Ovary (tissue), 9 donors: ENCODE measurements around the gene SCGB1D1. TPM values are rescaled to one million over a fixed set of nuclear protein-coding genes. Genes with fewer than 3 reads are reported as not detected.

ENCODE experiments used
- DNase-seq, 5 donors: peaks; one replicate each; pipeline ENCODE4 v3.0.0-alpha.2; 2019 to 2020
- H3K27ac ChIP-seq, 2 donors: fragments of 200-600 bp; one replicate each; pipeline versions ENCODE4 v1.5.1 to v1.8.0; 2019 to 2022
- H3K27me3 ChIP-seq: fragments of 200-600 bp; one replicate; pipeline ENCODE4 v1.8.0; 2022
- H3K36me3 ChIP-seq: fragments of 200-600 bp; sonication (generic); one replicate; pipeline ENCODE4 v1.5.1; 2019
- H3K4me1 ChIP-seq: one replicate; pipeline ENCODE4 v1.8.1; 2013; ENCODE audit warnings: mild to moderate bottlenecking, moderate library complexity; ENCODE audit not compliant: insufficient read depth
- H3K4me3 ChIP-seq: fragments of 200-600 bp; sonication (generic); one replicate; pipeline ENCODE4 v1.5.1; 2017
- H3K9me3 ChIP-seq, 2 donors: fragments of 200-600 bp in 1 of 2; sonication (generic) in 1 of 2; one replicate each; pipeline versions ENCODE4 v1.5.1 to v1.8.1; 2013 to 2019; ENCODE audit warnings: mild to moderate bottlenecking in 1 of 2, moderate library complexity in 1 of 2
- EP300 ChIP-seq: sonication (generic); formaldehyde crosslinking; IDR thresholded peaks from one replicate; pipeline ENCODE4 v1.6.1; 2017; ENCODE audit warnings: antibody characterized with exemption
- POLR2A ChIP-seq: fragments of 450-650 bp; IDR thresholded peaks from one replicate; pipeline ENCODE4 v1.6.1; 2017; ENCODE audit warnings: antibody characterized with exemption, mild to moderate bottlenecking, moderate library complexity
- WGBS, 3 donors: extraction: QIAGEN DNeasy Blood & Tissue Kit in 1 of 3; methylation state at CpG; one replicate each; pipeline versions ENCODE4 v1.1.5 to v1.1.7; 2013 to 2017; 5-methylcytosine and 5-hydroxymethylcytosine counted together
- intact Hi-C, 4 donors: fragments of 100-400 bp; cut with DNase I; formaldehyde crosslinking; loops; one replicate each; pipeline versions ENCODE4 v1.11.0 to v1.15.1; 2022 to 2023
- polyA plus RNA-seq, 2 donors: library from polyadenylated mRNA; stranded (reverse); fragments of 200-250 nt in 1 of 2; fragments of 350-450 nt in 1 of 2; fragmentation: Illumina TruSeq in 1 of 2; extraction: RNeasy Lipid Tissue Mini Kit (QIAGEN cat#74804) in 1 of 2; gene quantifications; one replicate each; pipeline ENCODE4 v1.2.3, GENCODE V29; 2013 to 2014
- total RNA-seq, 7 donors: library from RNA; depleted of rRNA in 2 of 7; stranded (reverse); fragments of >200 nt in 2 of 7; fragmentation: NEBNext Ultra II Directional in 3 of 7; extraction: Animal tissue kit (Norgen Biotek cat#: 25700) in 3 of 7; gene quantifications; one replicate each; pipeline versions ENCODE4 v1.1.0 to v1.2.4, GENCODE V29; 2016 to 2023
- TF ChIP-seq, protein P1 (sequence below), 3 donors: fragments of 450-650 bp in 2 of 3; fragments of 200-600 bp in 1 of 3; IDR thresholded peaks; one replicate each; pipeline versions ENCODE4 v1.5.1 to v1.8.0; 2016 to 2022; ENCODE audit warnings: antibody characterized with exemption in 3 of 3, mild to moderate bottlenecking in 1 of 3
- donor health status: DM: no; HTN: no; CAD: no; lungs with moderate emphysema.
- donor health status: DM: no; HTN: no; CAD: no.
- donor health status: Bipolar disorder and iron deficiency.
- donor health status: DM: yes; HTN: yes; CAD: no.
- donor health status: DM: no; HTN: no; CAD: no.
- donor health status: DM: yes; HTN: yes; CAD: no.

SCGB1D1 gene
- total and polyA plus RNA-seq, 9 donors: not detected

- Histone ChIP-seq H3K27me3 (no peaks in the 10 kb centered on the region), H3K4me1 (no peaks in the 10 kb centered on the region), H3K27ac (no peak overlapping the region), H3K4me3 (no peak overlapping the region), H3K36me3 (no peaks in the 10 kb centered on the region), H3K9me3 (no peaks in the 10 kb centered on the region)
- WGBS, 3 donors: 91 to 98% (median 93%) methylated on average over 11 of the region's 11 CpGs
- no peak for DNase-seq
- TF ChIP-seq, protein P1, sequence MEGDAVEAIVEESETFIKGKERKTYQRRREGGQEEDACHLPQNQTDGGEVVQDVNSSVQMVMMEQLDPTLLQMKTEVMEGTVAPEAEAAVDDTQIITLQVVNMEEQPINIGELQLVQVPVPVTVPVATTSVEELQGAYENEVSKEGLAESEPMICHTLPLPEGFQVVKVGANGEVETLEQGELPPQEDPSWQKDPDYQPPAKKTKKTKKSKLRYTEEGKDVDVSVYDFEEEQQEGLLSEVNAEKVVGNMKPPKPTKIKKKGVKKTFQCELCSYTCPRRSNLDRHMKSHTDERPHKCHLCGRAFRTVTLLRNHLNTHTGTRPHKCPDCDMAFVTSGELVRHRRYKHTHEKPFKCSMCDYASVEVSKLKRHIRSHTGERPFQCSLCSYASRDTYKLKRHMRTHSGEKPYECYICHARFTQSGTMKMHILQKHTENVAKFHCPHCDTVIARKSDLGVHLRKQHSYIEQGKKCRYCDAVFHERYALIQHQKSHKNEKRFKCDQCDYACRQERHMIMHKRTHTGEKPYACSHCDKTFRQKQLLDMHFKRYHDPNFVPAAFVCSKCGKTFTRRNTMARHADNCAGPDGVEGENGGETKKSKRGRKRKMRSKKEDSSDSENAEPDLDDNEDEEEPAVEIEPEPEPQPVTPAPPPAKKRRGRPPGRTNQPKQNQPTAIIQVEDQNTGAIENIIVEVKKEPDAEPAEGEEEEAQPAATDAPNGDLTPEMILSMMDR (IDR thresholded peaks at IDR 0.05): no peak
- TF ChIP-seq POLR2A (no peak), EP300 (no peak)
- intact Hi-C loops: no loop called here
Measured at GRCh38 chr11:62145261-62145871, 44.6 kb upstream of the SCGB1D1 start.

DNA sequence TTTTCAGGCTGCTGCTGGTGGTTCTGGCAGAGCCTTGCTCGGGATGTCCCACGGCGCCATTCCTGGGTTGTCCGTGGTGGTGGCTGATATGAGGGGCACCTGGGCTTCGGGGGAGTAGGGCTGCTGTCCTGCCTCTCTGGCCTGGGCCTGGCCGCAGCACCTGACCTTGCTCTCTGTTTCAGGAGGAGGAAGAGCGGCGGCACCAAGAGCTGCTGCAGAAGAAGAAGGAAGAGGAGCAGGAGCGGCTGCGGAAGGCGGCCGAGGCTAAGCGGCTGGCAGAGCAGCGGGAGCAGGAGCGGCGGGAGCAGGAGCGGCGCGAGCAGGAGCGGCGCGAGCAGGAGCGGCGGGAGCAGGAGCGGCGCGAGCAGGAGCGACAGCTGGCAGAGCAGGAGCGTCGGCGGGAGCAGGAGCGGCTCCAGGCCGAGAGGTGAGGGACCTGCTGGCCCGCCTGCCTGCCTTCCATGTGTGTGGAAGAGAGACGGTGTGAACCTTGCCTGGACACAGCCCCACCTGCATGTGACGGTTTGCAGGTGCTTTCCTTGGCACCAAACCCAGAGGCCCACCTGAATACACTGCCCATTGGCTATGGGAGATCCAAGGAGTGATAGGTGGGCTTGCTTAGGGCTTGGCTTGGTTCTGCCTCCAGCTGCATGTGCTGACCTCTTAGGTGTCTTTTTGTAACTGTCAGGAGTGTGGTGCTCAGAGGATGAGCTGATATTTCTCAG is 43.4 kb upstream of the SCGB1D1 start:
- DNase-seq: no peak
- Histone ChIP-seq H3K9me3 (no peaks in the 10 kb centered on the region), H3K27ac (no peak overlapping the region), H3K27me3 (no peaks in the 10 kb centered on the region), H3K4me3 (no peak overlapping the region), H3K36me3 (no peaks in the 10 kb centered on the region), H3K4me1 (no peaks in the 10 kb centered on the region)
- TF ChIP-seq EP300: no peak
- TF ChIP-seq, protein P1 (IDR thresholded peaks at IDR 0.05): no peak
- TF ChIP-seq POLR2A: no peak
- intact Hi-C loops: no loop called here
- 91 to 95% (median 94%) methylated on average over 36 of the region's 36 CpGs for WGBS, 3 donors

GRCh38 chr11:62147545-62147944 is 42.5 kb upstream of the SCGB1D1 start:
- Histone ChIP-seq H3K36me3 (no peaks in the 10 kb centered on the region), H3K27me3 (no peaks in the 10 kb centered on the region), H3K4me3 (no peak overlapping the region), H3K9me3 (no peaks in the 10 kb centered on the region), H3K4me1 (no peaks in the 10 kb centered on the region), H3K27ac (no peak overlapping the region)
- DNase-seq: no peak
- no peak for TF ChIP-seq EP300
- TF ChIP-seq POLR2A: no peak
- TF ChIP-seq, protein P1 (IDR thresholded peaks at IDR 0.05): no peak
- WGBS, 3 donors: 88 to 92% (median 89%) methylated on average over 12 of the region's 12 CpGs
- intact Hi-C loops: no loop called here

- Histone ChIP-seq H3K27me3 (no peaks in the 10 kb centered on the region), H3K36me3 (no peaks in the 10 kb centered on the region), H3K4me1 (no peaks in the 10 kb centered on the region), H3K9me3 (no peaks in the 10 kb centered on the region), H3K27ac (no peak overlapping the region), H3K4me3 (no peak overlapping the region)
- WGBS, 3 donors: 86 to 95% (median 90%) methylated on average over 10 of the region's 10 CpGs
- intact Hi-C loops: no loop called here
- DNase-seq: no peak
- TF ChIP-seq, protein P1 (IDR thresholded peaks at IDR 0.05): no peak
- no peak for TF ChIP-seq POLR2A
- no peak for TF ChIP-seq EP300
Measured at GRCh38 chr11:62148271-62148980, 41.6 kb upstream of the SCGB1D1 start.
